Astrocyte of the cerebellum (primary cell): ENCODE data around the gene MSH3.

ENCODE experiments used
- DNase-seq: peaks from one replicate; pipeline ENCODE4 v3.0.0-alpha.2; 2011; ENCODE audit warnings: low read depth
- H3K4me3 ChIP-seq: 2 replicates; pipeline ENCODE4 v1.5.1; 2011; ENCODE audit warnings: mild to moderate bottlenecking, low read depth, low read length, moderate library complexity
- CTCF ChIP-seq: IDR thresholded peaks from 2 replicates; pipeline ENCODE4 v1.5.1; 2012; ENCODE audit warnings: low read length, low read depth, moderate library complexity, mild to moderate bottlenecking; ENCODE audit errors: missing control alignments
- in situ Hi-C: cut with HindIII; loops from 2 replicates; pipeline ENCODE4 v1.10.0; 2017; ENCODE audit warnings: low sequenced_read_pairs

The MSH3 gene

GRCh38 chr5:80797428-80798024, 143.1 kb downstream of the MSH3 start:
- no peak overlapping the region for H3K4me3 ChIP-seq
- no peak for TF ChIP-seq CTCF
- in situ Hi-C loops = no loop called here
- no peak for DNase-seq

GRCh38 chr5:80798166-80798565, 143.7 kb downstream of the MSH3 start:
- TF ChIP-seq CTCF = no peak
- no peak for DNase-seq
- in situ Hi-C loops = no loop called here
- no peak overlapping the region for H3K4me3 ChIP-seq

GRCh38 chr5:80798633-80799032, 144.2 kb downstream of the MSH3 start:
- in situ Hi-C loops = no loop called here
- H3K4me3 ChIP-seq = no peak overlapping the region
- no peak for DNase-seq
- no peak for TF ChIP-seq CTCF

- in situ Hi-C loops = no loop called here
- no peak for TF ChIP-seq CTCF
- H3K4me3 ChIP-seq = no peak overlapping the region
- peak; percentile 8 for DNase-seq
Observed at GRCh38 chr5:80799041-80799440, 144.6 kb downstream of the MSH3 start.

GRCh38 chr5:80799573-80799972, 145.1 kb downstream of the MSH3 start:
- in situ Hi-C loops = no loop called here
- no peak overlapping the region for H3K4me3 ChIP-seq
- no peak for DNase-seq
- no peak for TF ChIP-seq CTCF

GRCh38 chr5:80804332-80804731, 149.9 kb downstream of the MSH3 start:
- in situ Hi-C loops = no loop called here
- no peak overlapping the region for H3K4me3 ChIP-seq
- DNase-seq = no peak
- TF ChIP-seq CTCF = no peak
